SH-SY5Y (cell line): ENCODE data around the gene FOXK1.

ENCODE experiments used
- GATA2 ChIP-seq: IDR thresholded peaks from 2 replicates; pipeline ENCODE4 v1.6.1; 2011; ENCODE audit warnings: mild to moderate bottlenecking, low read depth, low read length
- GATA3 ChIP-seq: IDR thresholded peaks from 2 replicates; pipeline ENCODE4 v1.6.1; 2011; ENCODE audit warnings: low read depth, mild to moderate bottlenecking, low read length, moderate library complexity

- TF ChIP-seq GATA3 = no peak
- TF ChIP-seq GATA2 = no peak
These were observed 114.4 kb downstream of the FOXK1 start for GRCh38 chr7:4796453-4796852.
